MM.1S (cell line): ENCODE results near the gene SERPINB1.

ENCODE experiments used
- DNase-seq: peaks from one replicate; pipeline ENCODE4 v3.0.0-alpha.2; 2015
- H2AFZ ChIP-seq: fragments of 300-600 bp; sonication (generic); 2 replicates; pipeline ENCODE4 v1.6.0; 2016; ENCODE audit warnings: antibody characterized with exemption, low read length
- H3F3A ChIP-seq: fragments of 300-600 bp; sonication (generic); 2 replicates; pipeline ENCODE4 v1.6.1; 2016; ENCODE audit warnings: mild to moderate bottlenecking, antibody characterized with exemption, low read length, moderate library complexity, mixed read lengths; ENCODE audit not compliant: insufficient read depth
- H3K27ac ChIP-seq: fragments of 300-600 bp; sonication (generic); 2 replicates; pipeline ENCODE4 v1.5.1; 2016; ENCODE audit warnings: mild to moderate bottlenecking, low read length
- H3K27me3 ChIP-seq: fragments of 300-600 bp; sonication (generic); replicated peaks from 2 replicates; pipeline ENCODE4 v1.6.0; 2016; ENCODE audit warnings: low read length; ENCODE audit not compliant: insufficient read depth
- H3K36me3 ChIP-seq: fragments of 300-600 bp; sonication (generic); replicated peaks from 2 replicates; pipeline ENCODE4 v1.6.1; 2016; ENCODE audit warnings: mild to moderate bottlenecking, low read length, mixed read lengths; ENCODE audit not compliant: insufficient read depth
- H3K4me1 ChIP-seq: fragments of 300-600 bp; sonication (generic); 2 replicates; pipeline ENCODE4 v1.6.1; 2016; ENCODE audit warnings: low read length, mixed read lengths
- H3K4me2 ChIP-seq: fragments of 300-600 bp; sonication (generic); 2 replicates; pipeline ENCODE4 v1.6.0; 2016; ENCODE audit warnings: low read depth, low read length
- H3K4me3 ChIP-seq: fragments of 300-600 bp; sonication (generic); 2 replicates; pipeline ENCODE4 v1.5.1; 2016; ENCODE audit warnings: low read length, mixed read lengths
- H3K79me2 ChIP-seq: fragments of 300-600 bp; sonication (generic); 2 replicates; pipeline ENCODE4 v1.6.1; 2016; ENCODE audit warnings: mixed run types, low read length, mixed read lengths
- H3K9ac ChIP-seq: fragments of 300-600 bp; sonication (generic); 2 replicates; pipeline ENCODE4 v1.6.1; 2016; ENCODE audit warnings: low read length, mixed read lengths
- H3K9me2 ChIP-seq: fragments of 300-600 bp; sonication (generic); replicated peaks from 2 replicates; pipeline ENCODE4 v1.6.1; 2016; ENCODE audit warnings: mild to moderate bottlenecking, low read length, mixed read lengths; ENCODE audit not compliant: insufficient read depth
- H3K9me3 ChIP-seq: fragments of 300-600 bp; sonication (generic); replicated peaks from 2 replicates; pipeline ENCODE4 v1.6.1; 2016; ENCODE audit warnings: mild to moderate bottlenecking, low read length, mixed read lengths; ENCODE audit not compliant: insufficient read depth
- H4K20me1 ChIP-seq: fragments of 300-600 bp; sonication (generic); 2 replicates; pipeline ENCODE4 v1.6.1; 2016; ENCODE audit warnings: mild to moderate bottlenecking, low read length, moderate library complexity, mixed read lengths; ENCODE audit not compliant: insufficient read depth
- EZH2 ChIP-seq: fragments of 300-600 bp; sonication (generic); optimal IDR thresholded peaks from 2 replicates; pipeline ENCODE3; 2017; ENCODE audit warnings: low read depth, mild to moderate bottlenecking, antibody characterized with exemption, low read length, mixed read lengths
- EZH2phosphoT487 ChIP-seq: fragments of 300-600 bp; sonication (generic); IDR thresholded peaks from 2 replicates; pipeline ENCODE4 v1.6.1; 2018; ENCODE audit warnings: antibody characterized with exemption, low read length
- TF ChIP-seq, protein P1 (sequence below): fragments of 300-600 bp; sonication (generic); IDR thresholded peaks from 2 replicates; pipeline ENCODE4 v1.5.1; 2016; ENCODE audit warnings: antibody characterized with exemption, low read length, mixed read lengths

The SERPINB1 gene

DNA sequence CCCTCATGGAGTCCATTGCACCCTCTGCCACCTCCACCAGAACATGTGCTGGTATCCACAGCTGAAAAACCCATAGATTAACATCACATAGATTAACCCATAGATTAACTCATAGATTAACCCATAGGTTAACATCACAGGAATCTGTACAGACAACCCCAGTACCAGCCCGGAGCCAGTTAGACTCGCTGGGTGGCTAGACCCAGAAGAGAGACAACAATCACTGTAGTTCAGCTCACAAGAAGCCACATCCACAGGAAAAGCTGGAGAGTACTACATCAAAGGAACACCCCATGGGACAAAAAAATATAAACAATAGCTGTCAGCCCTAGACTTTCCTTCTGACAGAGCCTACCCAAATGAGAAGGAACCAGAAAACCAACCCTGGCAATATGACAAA, 36.3 kb upstream of the SERPINB1 start:
- Histone ChIP-seq H3K4me3 (no peak overlapping the region), H2AFZ (no peak overlapping the region), H3K27me3 (no peaks in the 10 kb centered on the region), H4K20me1 (no peaks in the 10 kb centered on the region), H3K9me3 (no peaks in the 10 kb centered on the region), H3K9ac (no peak overlapping the region), H3K36me3 (no peaks in the 10 kb centered on the region), H3K27ac (no peak overlapping the region), H3K79me2 (no peaks in the 10 kb centered on the region), H3K4me1 (peaks cover 15% of the 10 kb centered on the region), H3K4me2 (no peak overlapping the region), H3F3A (no peaks in the 10 kb centered on the region; the same call in 1 of the 2 replicates), H3K9me2 (no peaks in the 10 kb centered on the region)
- no peak for DNase-seq
- no peak for TF ChIP-seq EZH2
- no peak for TF ChIP-seq EZH2phosphoT487
- TF ChIP-seq, protein P1, sequence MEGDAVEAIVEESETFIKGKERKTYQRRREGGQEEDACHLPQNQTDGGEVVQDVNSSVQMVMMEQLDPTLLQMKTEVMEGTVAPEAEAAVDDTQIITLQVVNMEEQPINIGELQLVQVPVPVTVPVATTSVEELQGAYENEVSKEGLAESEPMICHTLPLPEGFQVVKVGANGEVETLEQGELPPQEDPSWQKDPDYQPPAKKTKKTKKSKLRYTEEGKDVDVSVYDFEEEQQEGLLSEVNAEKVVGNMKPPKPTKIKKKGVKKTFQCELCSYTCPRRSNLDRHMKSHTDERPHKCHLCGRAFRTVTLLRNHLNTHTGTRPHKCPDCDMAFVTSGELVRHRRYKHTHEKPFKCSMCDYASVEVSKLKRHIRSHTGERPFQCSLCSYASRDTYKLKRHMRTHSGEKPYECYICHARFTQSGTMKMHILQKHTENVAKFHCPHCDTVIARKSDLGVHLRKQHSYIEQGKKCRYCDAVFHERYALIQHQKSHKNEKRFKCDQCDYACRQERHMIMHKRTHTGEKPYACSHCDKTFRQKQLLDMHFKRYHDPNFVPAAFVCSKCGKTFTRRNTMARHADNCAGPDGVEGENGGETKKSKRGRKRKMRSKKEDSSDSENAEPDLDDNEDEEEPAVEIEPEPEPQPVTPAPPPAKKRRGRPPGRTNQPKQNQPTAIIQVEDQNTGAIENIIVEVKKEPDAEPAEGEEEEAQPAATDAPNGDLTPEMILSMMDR: no peak

DNA sequence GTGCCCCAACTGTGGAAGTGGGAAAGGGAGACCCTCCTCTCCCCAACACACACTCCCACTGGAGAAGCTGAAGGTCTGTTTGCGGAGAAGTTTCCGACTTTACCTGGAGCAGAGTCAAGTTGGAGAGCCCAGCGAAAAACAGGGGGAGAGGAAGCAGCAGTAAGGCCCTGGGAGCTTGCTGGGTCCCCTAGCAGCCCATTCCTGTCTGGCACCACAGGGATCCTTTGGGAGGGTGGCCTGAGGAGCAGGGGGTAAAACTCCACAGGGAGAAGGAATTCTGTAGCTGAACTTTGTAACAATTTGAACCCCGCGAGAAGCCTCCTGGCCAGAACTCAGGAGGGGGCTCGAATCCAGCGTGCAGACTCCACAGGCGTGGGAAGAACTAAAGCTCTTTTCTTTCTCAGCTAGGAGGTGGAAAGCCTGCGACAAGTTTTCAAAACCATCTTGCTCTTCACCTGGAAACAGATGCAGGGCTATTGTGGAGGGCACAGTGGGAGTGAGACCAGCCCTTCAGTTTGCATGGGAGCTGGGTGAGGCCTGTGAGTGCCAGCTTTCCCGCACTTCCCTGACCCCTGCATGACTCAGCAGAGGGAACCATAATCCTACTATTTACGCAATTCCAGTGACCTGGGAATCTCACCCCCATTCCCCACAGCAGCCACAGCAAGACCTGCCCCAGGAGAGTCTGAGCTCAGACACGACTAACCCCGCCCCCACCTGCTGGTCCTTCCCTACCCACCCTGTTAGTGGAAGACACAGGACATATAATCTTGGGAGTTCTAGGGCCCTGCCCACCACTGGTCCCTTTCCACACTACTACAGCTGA, 35.6 kb upstream of the SERPINB1 start:
- no peaks in the 10 kb centered on the region for H3K79me2 ChIP-seq
- DNase-seq: no peak
- H3F3A ChIP-seq: no peaks in the 10 kb centered on the region; the same call in 1 of the 2 replicates
- no peaks in the 10 kb centered on the region for H4K20me1 ChIP-seq
- no peaks in the 10 kb centered on the region for H3K9me3 ChIP-seq
- no peak overlapping the region for H3K4me2 ChIP-seq
- no peak for TF ChIP-seq EZH2phosphoT487
- TF ChIP-seq, protein P1: no peak
- no peak overlapping the region for H2AFZ ChIP-seq
- H3K9me2 ChIP-seq: no peaks in the 10 kb centered on the region
- H3K4me3 ChIP-seq: no peak overlapping the region
- H3K9ac ChIP-seq: no peak overlapping the region
- no peaks in the 10 kb centered on the region for H3K36me3 ChIP-seq
- no peak overlapping the region for H3K27ac ChIP-seq
- no peaks in the 10 kb centered on the region for H3K27me3 ChIP-seq
- peaks cover 15% of the 10 kb centered on the region for H3K4me1 ChIP-seq

DNA sequence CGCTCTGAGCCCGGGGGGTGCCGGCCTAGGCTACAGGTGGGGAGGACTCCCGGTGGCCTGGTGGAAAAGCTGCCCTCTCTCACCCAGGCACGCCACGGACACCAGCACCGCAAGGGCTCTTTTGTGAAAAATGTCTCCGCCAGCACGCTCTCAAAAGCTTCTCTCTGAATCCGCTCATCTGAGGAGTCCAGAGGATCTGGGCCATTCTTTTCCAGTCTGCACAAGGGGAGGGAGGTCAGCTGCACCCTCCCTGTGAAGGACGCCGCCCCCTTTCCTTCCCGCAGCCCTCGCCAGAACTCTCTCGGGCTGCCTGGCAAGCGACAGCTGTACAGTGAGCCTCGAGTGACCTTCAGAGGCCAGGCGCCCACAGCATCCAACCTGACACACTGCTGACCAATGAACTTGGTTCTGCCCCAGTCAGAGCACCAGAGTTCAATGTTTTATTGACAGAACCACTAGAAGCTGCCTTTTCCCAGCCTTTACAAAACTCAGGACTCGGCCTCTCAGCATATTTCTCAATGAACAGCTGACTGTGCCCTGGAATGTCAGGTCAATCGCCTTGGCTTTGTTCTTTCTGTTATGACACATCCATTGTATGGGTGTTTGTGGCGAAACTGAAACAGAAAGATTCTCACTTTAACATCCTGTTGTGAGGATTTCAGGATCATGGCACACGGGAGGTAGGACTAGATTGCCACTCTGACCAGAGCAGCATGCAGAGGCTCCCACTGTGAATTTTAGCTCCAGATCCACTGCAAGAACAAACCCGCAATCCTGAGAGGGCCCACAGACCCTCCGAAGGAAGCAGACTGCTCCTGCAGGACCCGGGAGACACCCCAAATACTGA, 34.8 kb upstream of the SERPINB1 start:
- no peak for DNase-seq
- H3K27ac ChIP-seq: no peak overlapping the region

More for the DNA sequence above, 34.8 kb upstream of the SERPINB1 start:
- no peaks in the 10 kb centered on the region for H3K9me3 ChIP-seq
- H3K4me1 ChIP-seq: peaks cover 15% of the 10 kb centered on the region
- no peaks in the 10 kb centered on the region for H3K36me3 ChIP-seq
- no peaks in the 10 kb centered on the region for H3K27me3 ChIP-seq
- H3K9ac ChIP-seq: no peak overlapping the region
- H3K4me3 ChIP-seq: no peak overlapping the region
- H3K4me2 ChIP-seq: peak overlapping the region; percentile 17; the same call in 1 of the 2 replicates
- no peaks in the 10 kb centered on the region for H3K79me2 ChIP-seq
- H3F3A ChIP-seq: no peaks in the 10 kb centered on the region; the same call in 1 of the 2 replicates
- H3K9me2 ChIP-seq: no peaks in the 10 kb centered on the region
- no peaks in the 10 kb centered on the region for H4K20me1 ChIP-seq
- no peak overlapping the region for H2AFZ ChIP-seq
- TF ChIP-seq EZH2phosphoT487 (no peak), EZH2 (no peak)
- TF ChIP-seq, protein P1: no peak
